Gastrocnemius medialis (tissue), 4 donors: ENCODE data around the gene PRR5.

Source experiments
- CTCF ChIP-seq, 5 experiments: fragments of 450-650 bp in 3 of 5; fragments of 200-600 bp in 2 of 5; sonication (generic) in 2 of 5; IDR thresholded peaks in 4 of 5; conservative IDR thresholded peaks in 1 of 5; 1 replicate in 4 of 5; 2 replicates in 1 of 5; pipeline ENCODE4 v1.5.1; 2016 to 2019; ENCODE audit warnings: antibody characterized with exemption in 5 of 5, mild to moderate bottlenecking in 3 of 5, moderate library complexity in 3 of 5
- POLR2A ChIP-seq, 2 donors: fragments of 450-650 bp; IDR thresholded peaks; one replicate each; pipeline ENCODE4 v1.6.1; 2017; ENCODE audit warnings: antibody characterized with exemption in 2 of 2, mild to moderate bottlenecking in 2 of 2, moderate library complexity in 2 of 2

- TF ChIP-seq POLR2A (IDR thresholded peaks at IDR 0.05) (no peak), CTCF (IDR thresholded peaks at IDR 0.05 in 4 of 5, conservative IDR thresholded peaks at IDR 0.05 in 1 of 5) (no peak)
These were observed 1.5 kb upstream of the PRR5 start for GRCh38 chr22:44700456-44700855.
